ENCODE measurements around the gene TAS2R4.
"Not testable (repeated sequence)": the region's sequence is repeated elsewhere in the genome, so short reads cannot be mapped to it uniquely, and the experiment has no call there.

Gene TAS2R4

DNA sequence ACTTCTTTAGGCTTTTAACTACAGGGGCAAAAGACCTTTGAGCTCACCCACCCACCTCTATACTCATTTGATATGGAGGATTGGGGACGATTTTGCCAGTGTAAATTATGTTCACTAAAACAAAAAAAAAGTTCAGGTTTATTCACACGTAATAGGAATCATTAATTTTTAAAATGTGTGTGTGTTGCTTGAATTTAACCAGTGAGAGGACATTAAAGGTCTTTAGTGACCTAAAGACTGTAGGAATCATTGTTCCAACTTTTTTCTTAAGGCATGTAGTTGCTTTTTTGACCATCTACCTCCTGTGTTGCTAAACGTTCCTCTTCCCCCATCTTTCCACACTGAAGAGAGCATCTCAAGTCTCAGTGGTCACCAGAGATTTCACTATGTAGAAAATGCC lies 37.2 kb upstream of the TAS2R4 start:
- no peak for DNase-seq (ENCODE audit: extremely low read depth, low read depth)
- TF ChIP-seq, protein P1, sequence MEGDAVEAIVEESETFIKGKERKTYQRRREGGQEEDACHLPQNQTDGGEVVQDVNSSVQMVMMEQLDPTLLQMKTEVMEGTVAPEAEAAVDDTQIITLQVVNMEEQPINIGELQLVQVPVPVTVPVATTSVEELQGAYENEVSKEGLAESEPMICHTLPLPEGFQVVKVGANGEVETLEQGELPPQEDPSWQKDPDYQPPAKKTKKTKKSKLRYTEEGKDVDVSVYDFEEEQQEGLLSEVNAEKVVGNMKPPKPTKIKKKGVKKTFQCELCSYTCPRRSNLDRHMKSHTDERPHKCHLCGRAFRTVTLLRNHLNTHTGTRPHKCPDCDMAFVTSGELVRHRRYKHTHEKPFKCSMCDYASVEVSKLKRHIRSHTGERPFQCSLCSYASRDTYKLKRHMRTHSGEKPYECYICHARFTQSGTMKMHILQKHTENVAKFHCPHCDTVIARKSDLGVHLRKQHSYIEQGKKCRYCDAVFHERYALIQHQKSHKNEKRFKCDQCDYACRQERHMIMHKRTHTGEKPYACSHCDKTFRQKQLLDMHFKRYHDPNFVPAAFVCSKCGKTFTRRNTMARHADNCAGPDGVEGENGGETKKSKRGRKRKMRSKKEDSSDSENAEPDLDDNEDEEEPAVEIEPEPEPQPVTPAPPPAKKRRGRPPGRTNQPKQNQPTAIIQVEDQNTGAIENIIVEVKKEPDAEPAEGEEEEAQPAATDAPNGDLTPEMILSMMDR (IDR thresholded peaks at IDR 0.05; ENCODE audit: low read depth, low read length) = no peak

DNA sequence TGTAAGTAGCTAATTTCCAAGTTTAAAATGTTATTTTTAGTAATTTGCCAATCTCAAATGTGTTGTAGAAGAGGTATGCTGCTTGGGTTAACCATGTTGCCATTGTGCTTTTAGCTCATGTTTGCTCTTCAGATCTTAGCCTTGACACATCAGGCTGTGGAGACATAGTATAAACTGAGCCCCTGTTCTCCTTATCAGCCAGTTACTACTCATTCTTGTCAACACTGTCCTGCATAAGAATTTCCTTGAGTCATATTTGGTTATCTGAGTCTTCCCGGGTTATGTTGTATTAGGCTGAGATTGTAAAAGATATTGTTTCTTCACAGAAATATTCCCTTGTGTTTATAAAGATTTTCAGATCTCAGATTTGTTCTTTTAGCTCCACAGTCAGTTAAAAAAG lies 34.2 kb upstream of the TAS2R4 start:
- TF ChIP-seq, protein P1 (IDR thresholded peaks at IDR 0.05; ENCODE audit: low read depth, low read length) = no peak
- no peak for DNase-seq (ENCODE audit: extremely low read depth, low read depth)

DNA sequence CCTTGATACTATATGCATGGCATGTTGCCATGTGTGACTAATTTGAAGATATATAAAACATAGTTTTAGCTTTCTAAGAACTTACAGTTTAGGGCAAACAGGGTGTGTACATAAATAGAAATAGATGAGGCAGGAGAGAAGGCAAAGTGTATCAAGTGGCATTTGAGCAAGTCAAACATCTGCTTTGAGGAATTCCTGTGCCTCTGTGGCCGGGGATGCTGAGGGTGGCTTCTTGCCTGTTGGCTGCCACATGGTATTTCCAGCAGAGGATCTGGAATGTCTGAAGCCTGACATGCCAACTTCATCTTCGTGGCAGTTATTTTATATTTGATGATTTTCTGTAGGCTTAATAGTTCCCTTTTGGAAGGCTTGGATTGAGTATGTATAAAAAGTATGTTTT lies 32.3 kb upstream of the TAS2R4 start:
- DNase-seq (ENCODE audit: extremely low read depth, low read depth) = no peak
- TF ChIP-seq, protein P1 (IDR thresholded peaks at IDR 0.05; ENCODE audit: low read depth, low read length) = no peak

DNA sequence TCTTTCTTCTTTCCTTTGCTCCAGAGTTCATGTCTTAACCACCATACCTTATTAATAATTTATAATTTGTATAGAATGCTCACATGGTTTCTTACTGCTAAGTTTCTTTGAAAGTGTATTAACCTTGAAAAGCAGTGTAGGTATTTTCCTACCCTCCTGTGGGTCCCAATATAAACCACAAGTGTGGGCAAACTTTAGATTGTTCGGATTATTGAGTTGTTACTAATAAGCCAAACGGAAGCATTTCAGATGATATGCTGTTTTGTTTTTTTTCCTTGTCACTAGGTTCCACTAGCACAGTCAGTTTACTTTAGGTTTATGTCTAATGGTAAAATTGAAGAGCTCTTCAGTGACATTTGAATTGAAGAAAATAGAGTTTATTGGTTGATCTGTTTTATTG lies 28.1 kb upstream of the TAS2R4 start:
- TF ChIP-seq, protein P1 (IDR thresholded peaks at IDR 0.05; ENCODE audit: low read depth, low read length) = no peak
- no peak for DNase-seq (ENCODE audit: extremely low read depth, low read depth)

DNA sequence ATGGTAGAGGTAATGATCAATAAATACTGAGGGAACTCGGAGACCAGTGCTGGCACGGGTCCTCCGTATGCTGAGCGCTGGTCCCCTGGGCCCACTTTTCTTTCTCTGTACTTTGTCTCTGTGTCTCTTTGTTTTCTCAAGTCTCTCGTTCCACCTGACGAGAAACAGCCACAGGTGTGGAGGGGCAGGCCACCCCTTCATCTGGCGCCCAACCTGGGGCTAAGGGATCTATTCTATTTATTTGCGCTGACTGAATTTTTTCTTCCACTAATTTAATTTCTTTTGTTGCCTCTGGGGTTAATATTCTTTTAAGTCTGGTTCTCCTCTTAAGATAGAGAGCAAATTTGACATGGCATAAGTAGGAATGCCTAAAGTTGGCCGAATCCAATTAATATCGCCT lies 24.6 kb upstream of the TAS2R4 start:
- DNase-seq (ENCODE audit: extremely low read depth, low read depth) = not testable (repeated sequence)

DNA sequence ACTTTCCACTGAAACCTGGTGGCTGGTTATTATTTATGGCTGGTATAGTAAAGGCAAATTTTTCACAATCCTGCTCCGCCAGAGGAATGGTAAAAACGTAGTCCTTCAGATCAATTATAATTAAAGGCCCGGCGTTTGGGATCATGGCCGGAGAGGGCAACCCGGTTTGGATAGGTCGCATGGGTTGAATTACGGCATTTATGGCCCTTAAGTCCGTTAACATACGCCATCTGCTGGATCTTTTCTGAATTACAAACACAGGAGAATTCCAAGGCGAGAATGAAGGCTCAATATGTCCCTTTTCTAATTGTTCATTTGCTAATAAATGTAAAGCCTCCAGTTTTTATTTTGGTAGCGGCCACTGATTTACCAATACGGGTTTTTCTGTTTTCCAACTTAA lies 23.8 kb upstream of the TAS2R4 start:
- no peak for DNase-seq (ENCODE audit: extremely low read depth, low read depth)
- TF ChIP-seq, protein P1 (IDR thresholded peaks at IDR 0.05; ENCODE audit: low read depth, low read length) = peak; percentile 11

DNA sequence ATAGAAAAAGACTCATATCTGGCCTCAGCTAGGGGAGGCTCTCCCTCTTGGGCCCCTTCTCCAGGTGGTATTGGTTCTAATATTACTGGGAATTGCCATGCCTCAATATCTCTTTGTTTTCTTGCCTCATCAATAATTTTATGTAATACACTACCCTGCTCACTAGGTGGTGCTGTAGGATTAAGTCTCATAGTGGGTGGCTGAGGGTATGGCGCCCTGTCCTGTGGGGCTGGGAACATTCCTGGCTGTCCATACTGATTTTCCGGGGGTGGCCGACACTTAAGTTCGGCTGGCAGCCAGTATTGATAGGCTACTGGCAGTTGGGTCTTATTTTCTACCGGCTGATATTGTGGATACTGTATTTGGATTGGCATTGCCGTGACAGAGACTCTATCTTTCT lies 21.5 kb upstream of the TAS2R4 start:
- no peak for DNase-seq (ENCODE audit: extremely low read depth, low read depth)
- TF ChIP-seq, protein P1 (IDR thresholded peaks at IDR 0.05; ENCODE audit: low read depth, low read length) = peak; percentile 29

DNA sequence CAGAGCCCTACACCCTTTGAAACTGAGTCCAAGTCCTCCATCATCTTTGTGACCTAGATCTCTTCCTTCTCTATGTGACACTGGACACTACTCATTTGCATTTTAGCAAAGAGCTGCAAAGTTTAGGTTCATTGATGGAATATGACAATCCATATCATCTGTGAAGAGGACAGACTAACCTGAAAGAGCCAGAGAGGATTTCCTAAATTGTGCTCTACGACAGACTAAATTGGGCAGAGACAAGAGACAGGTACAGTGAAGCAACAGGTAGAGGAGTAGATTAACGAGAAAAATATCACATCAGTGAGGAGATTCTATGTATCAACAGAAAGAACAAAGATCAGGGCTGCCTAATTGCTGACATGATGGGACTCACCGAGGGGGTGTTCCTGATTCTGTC lies 12.7 kb upstream of the TAS2R4 start, which contains the start of gene TAS2R3:
TAS2R3 (plus strand) TSS at position 301 of the 400 bp plus-strand sequence; CDS start at position 363, 62 bp downstream.
- no peak for DNase-seq (ENCODE audit: extremely low read depth, low read depth)
- TF ChIP-seq, protein P1 (IDR thresholded peaks at IDR 0.05; ENCODE audit: low read depth, low read length) = no peak

DNA sequence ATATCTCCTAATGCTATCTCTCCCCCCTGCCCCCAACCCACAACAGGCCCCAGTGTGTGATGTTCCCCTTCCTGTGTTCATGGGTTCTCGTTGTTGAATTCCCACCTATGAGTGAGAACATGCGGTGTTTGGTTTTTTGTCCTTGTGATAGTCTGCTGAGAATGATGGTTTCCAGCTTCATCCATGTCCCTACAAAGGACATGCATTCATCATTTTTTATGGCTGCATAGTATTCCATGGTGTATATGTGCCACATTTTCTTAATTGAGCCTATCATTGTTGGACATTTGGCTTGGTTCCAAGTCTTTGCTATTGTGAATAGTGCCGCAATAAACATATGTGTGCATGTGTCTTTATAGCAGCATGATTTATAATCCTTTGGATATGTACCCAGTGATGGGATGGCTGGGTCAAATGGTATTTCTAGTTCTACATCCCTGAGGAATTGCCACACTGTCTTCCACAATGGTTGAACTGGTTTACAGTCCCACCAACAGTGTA lies 6.3 kb upstream of the TAS2R4 start:
- DNase-seq (ENCODE audit: extremely low read depth, low read depth) = not testable (repeated sequence)
